ENCODE results near the gene ELAVL1. TPM values are rescaled to one million over a fixed set of nuclear protein-coding genes. Genes with fewer than 3 reads are reported as not detected.
A peak's percentile ranks its signal among the peaks of the same experiment; 100 is the strongest.

Gene ELAVL1
- total RNA-seq, 1 donor from 2014 or later = 37.4 TPM

DNA sequence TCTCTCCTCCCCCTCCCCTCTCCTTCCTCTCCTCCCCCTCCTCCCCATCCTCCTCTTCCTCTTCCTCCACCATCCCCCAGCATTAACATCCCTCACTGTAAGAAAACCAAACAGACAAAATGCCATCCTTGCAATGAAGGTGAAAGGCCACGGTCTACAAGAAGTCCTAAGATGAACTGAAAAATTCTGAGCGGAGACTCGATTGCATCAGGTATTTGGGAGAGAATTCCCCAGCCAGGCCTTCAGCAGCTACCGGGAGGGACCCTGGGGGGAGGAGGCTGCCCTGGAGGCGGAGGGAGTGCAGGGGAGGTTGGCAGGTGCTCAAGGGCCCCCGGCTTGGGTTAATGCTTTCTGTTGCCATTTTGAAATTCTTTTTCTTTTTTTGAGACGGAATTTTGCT, 51.9 kb downstream of the ELAVL1 start:
- H3K27me3 ChIP-seq (ENCODE audit: control insufficient read depth, insufficient read depth, low read length) = no peaks in the 10 kb centered on the region
- peaks cover 1% of the 10 kb centered on the region for H3K36me3 ChIP-seq (ENCODE audit: control insufficient read depth, insufficient read depth, low read length)
- no peak for FAIRE-seq
- no peak for DNase-seq (ENCODE audit: low read depth)
- no peak overlapping the region for H3K4me3 ChIP-seq (ENCODE audit: low read depth, low read length)
- TF ChIP-seq CTCF (IDR thresholded peaks at IDR 0.05; ENCODE audit: insufficient read depth, low read length, severe bottlenecking) = no peak

DNA sequence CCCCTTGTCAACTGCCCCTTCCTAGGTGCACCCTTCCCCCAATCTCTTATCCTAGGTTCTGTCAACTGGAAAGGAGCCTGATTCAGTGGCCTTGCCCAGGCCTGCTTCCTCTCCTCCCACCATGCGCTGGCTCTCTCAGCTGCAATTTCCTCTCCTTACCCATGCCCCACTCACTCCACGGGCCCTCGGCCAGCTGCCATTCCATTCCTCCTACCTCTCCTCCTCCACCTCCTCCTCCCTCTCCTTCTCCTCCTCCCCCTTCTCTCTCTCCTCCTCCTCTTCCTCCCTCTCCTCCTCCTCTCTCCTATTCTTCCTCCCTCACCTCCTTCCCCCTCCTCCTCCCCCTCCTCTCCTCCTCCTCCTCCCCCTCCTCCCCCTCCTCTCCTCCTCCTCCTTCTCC, 52.4 kb downstream of the ELAVL1 start:
- H3K4me3 ChIP-seq (ENCODE audit: low read depth, low read length) = no peak overlapping the region
- FAIRE-seq (no peak), DNase-seq (ENCODE audit: low read depth) (peak; percentile 75)
- H3K36me3 ChIP-seq (ENCODE audit: control insufficient read depth, insufficient read depth, low read length) = peaks cover 1% of the 10 kb centered on the region
- H3K27me3 ChIP-seq (ENCODE audit: control insufficient read depth, insufficient read depth, low read length) = no peaks in the 10 kb centered on the region
- no peak for TF ChIP-seq CTCF (IDR thresholded peaks at IDR 0.05; ENCODE audit: insufficient read depth, low read length, severe bottlenecking)

- DNase-seq (ENCODE audit: low read depth) = peak; percentile 83
- no peak for TF ChIP-seq CTCF (IDR thresholded peaks at IDR 0.05; ENCODE audit: insufficient read depth, low read length, severe bottlenecking)
- FAIRE-seq = no peak
Measured at GRCh38 chr19:7947939-7948338, 57.5 kb downstream of the ELAVL1 start.

GRCh38 chr19:7944177-7944761, 61.2 kb downstream of the ELAVL1 start:
- peak; percentile 77 for DNase-seq (ENCODE audit: low read depth)
- FAIRE-seq = peak; percentile 32
- Histone ChIP-seq H3K36me3 (ENCODE audit: control insufficient read depth, insufficient read depth, low read length) (peaks cover 16% of the 10 kb centered on the region), H3K27me3 (ENCODE audit: control insufficient read depth, insufficient read depth, low read length) (no peaks in the 10 kb centered on the region), H3K4me3 (ENCODE audit: low read depth, low read length) (peak overlapping the region; percentile 74)
- peak; percentile 77 for TF ChIP-seq CTCF (IDR thresholded peaks at IDR 0.05; ENCODE audit: insufficient read depth, low read length, severe bottlenecking)

More at GRCh38 chr19:7947939-7948338, 57.5 kb downstream of the ELAVL1 start:
- no peaks in the 10 kb centered on the region for H3K36me3 ChIP-seq (ENCODE audit: control insufficient read depth, insufficient read depth, low read length)
- no peak overlapping the region for H3K4me3 ChIP-seq (ENCODE audit: low read depth, low read length)
- no peaks in the 10 kb centered on the region for H3K27me3 ChIP-seq (ENCODE audit: control insufficient read depth, insufficient read depth, low read length)

DNA sequence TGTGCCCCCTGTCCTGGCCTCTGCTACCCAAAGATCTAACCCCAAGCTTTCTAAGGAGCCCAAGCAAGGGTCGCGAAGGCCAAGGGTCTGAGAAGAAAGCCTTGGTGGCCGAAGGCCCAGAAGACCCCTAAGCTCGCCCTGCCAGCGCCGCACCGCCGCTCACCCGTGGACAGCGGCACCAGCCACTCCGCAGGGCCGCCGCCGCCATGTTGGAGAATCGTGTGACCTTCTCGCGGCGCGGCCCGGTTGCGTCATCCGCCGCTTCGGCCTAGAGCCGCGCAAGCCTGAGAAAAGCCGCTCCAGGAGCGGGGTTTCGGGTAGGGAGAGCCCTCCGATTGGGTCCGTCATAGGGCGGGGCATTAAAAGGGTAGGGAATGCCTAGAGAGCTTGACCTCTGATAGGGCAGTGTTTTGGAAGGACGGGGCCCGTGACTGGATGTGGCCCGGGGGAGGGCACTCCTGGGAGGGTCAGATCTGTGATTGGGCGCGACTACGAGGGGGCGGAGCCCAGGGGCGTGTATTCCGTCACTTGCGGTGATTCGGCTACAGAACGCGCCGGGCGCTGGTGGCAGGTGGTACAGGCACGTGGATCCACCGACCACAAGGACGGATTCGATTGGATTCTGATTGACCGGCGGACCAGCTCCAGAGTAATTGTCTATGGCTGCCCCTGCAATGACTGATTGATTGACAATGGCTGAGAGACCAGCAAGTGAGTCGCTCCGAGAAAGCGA, 61.8 kb downstream of the ELAVL1 start, which contains the start of gene TIMM44:
Gene TIMM44, minus strand, starts transcription at position 223 of the 733 bp plus-strand sequence. Its CDS starts 15 bp downstream, at position 208.
- Histone ChIP-seq H3K4me3 (ENCODE audit: low read depth, low read length) (peak within 1 kb of the TSS; percentile 94), H3K36me3 (ENCODE audit: control insufficient read depth, insufficient read depth, low read length) (peaks cover 16% of the 10 kb centered on the region), H3K27me3 (ENCODE audit: control insufficient read depth, insufficient read depth, low read length) (no peaks in the 10 kb centered on the region)
- peak; percentile 93 for FAIRE-seq
- peak; percentile 97 for DNase-seq (ENCODE audit: low read depth)
- no peak for TF ChIP-seq CTCF (IDR thresholded peaks at IDR 0.05; ENCODE audit: insufficient read depth, low read length, severe bottlenecking)

Data from bronchial epithelial cell (primary cell).